Panc1 (cell line): ENCODE results near the gene C15orf62. TPM values are rescaled to one million over a fixed set of nuclear protein-coding genes. Genes with fewer than 3 reads are reported as not detected.

Experiments used
- ATAC-seq: fragments of 200-7000 bp; cut with Tn5 transposase; 2 replicates; pipeline ENCODE4 v1.9.1; 2020; ENCODE audit warnings: mild to moderate bottlenecking, moderate library complexity
- BruUV-seq: library from RNA; stranded (reverse); fragments of 400-500 nt; replicated peaks from 2 replicates; lab custom pipeline; 2021; lab: Mats Ljungman, UMichigan
- CTCF ChIA-PET: fragments of 300-600 bp; sonication (Branson Sonifier 250); formaldehyde crosslinking; loops from one replicate; lab custom pipeline; 2022; ENCODE audit warnings: antibody characterized with exemption; lab: Charles Lee
- POLR2A ChIA-PET: fragments of 300-600 bp; sonication (Branson Sonifier 250); formaldehyde crosslinking; loops from one replicate; lab custom pipeline; 2022; ENCODE audit warnings: antibody characterized with exemption; lab: Charles Lee
- DNase-seq: peaks from one replicate; pipeline ENCODE4 v3.0.0-alpha.2; 2010; ENCODE audit warnings: low read depth, low spot score
- H3K27ac ChIP-seq: 2 replicates; pipeline ENCODE4 v1.5.1; 2011; ENCODE audit warnings: mild to moderate bottlenecking, low read length, inconsistent platforms
- H3K27me3 ChIP-seq: fragments of 200-500 bp; sonication (Bioruptor generic); 2 replicates; pipeline ENCODE4 v1.6.0; 2014; ENCODE audit warnings: low read length, inconsistent platforms; ENCODE audit not compliant: control insufficient read depth, insufficient read depth
- H3K36me3 ChIP-seq: fragments of 200-500 bp; sonication (Bioruptor generic); 2 replicates; pipeline ENCODE4 v1.5.1; 2014; ENCODE audit warnings: inconsistent platforms, mild to moderate bottlenecking, low read length, moderate library complexity; ENCODE audit not compliant: control insufficient read depth, insufficient read depth
- H3K4me1 ChIP-seq: 2 replicates; pipeline ENCODE4 v1.5.1; 2011; ENCODE audit warnings: inconsistent platforms, mild to moderate bottlenecking, low read length, moderate library complexity; ENCODE audit not compliant: control insufficient read depth, insufficient read depth
- H3K4me3 ChIP-seq, 2 experiments: 2 replicates each; pipeline ENCODE4 v1.5.1; 2011 to 2012; ENCODE audit warnings: low read depth in 2 of 2, low read length in 2 of 2, mild to moderate bottlenecking in 2 of 2, inconsistent platforms in 1 of 2, moderate library complexity in 1 of 2
- H3K9me3 ChIP-seq: fragments of 200-500 bp; sonication (Bioruptor generic); 2 replicates; pipeline ENCODE4 v1.5.1; 2014; ENCODE audit warnings: low read depth, mild to moderate bottlenecking, inconsistent platforms, low read length, moderate library complexity; ENCODE audit not compliant: control insufficient read depth, insufficient read depth
- POLR2AphosphoS5 ChIP-seq: IDR thresholded peaks from 2 replicates; pipeline ENCODE4 v1.6.1; 2012; ENCODE audit warnings: mild to moderate bottlenecking, low read depth, low read length, moderate library complexity
- REST ChIP-seq, 2 experiments: IDR thresholded peaks; 2 replicates each; pipeline ENCODE4 v1.6.1; 2011 to 2012; ENCODE audit warnings: low read depth in 2 of 2, control low read depth in 1 of 2, low read length in 1 of 2, mild to moderate bottlenecking in 1 of 2, moderate library complexity in 1 of 2; ENCODE audit not compliant: insufficient read depth in 1 of 2
- SIN3A ChIP-seq: IDR thresholded peaks from 2 replicates; pipeline ENCODE4 v1.6.1; 2012; ENCODE audit warnings: low read depth, mild to moderate bottlenecking, low read length, moderate library complexity, borderline replicate concordance; ENCODE audit not compliant: insufficient read depth
- TCF7L2 ChIP-seq: IDR thresholded peaks from 2 replicates; pipeline ENCODE4 v1.6.1; 2011; ENCODE audit warnings: mild to moderate bottlenecking, low read depth, low read length, inconsistent platforms
- in situ Hi-C: cut with HindIII; loops from 2 replicates; pipeline ENCODE4 v1.10.0; 2016; ENCODE audit warnings: low sequenced_read_pairs, low pct_unique_long_range_greater_than_20kb
- intact Hi-C: fragments of 100-400 bp; cut with micrococcal nuclease; formaldehyde crosslinking; loops from one replicate; pipeline ENCODE4 v1.10.0; 2022; ENCODE audit not compliant: unreplicated experiment
- total RNA-seq: library from RNA; stranded (reverse); gene quantifications from one replicate; pipeline ENCODE4 v1.2.1, GENCODE V29; 2021; ENCODE audit not compliant: unreplicated experiment
- TF ChIP-seq, protein P1 (sequence below): fragments of 450-650 bp; IDR thresholded peaks from 2 replicates; pipeline ENCODE4 v1.5.1; 2017; ENCODE audit warnings: mild to moderate bottlenecking

C15orf62 gene
- total RNA-seq, 1 experiment from 2014 or later = 0.33 TPM

GRCh38 chr15:40799523-40799922, 29.7 kb downstream of the C15orf62 start:
- in situ Hi-C loops = loop anchor here (25.0 kb wide), 1 partner anchor 162 kb away; no protein-coding TSS in a partner anchor
- TF ChIP-seq SIN3A = no peak
- no peak for TF ChIP-seq TCF7L2
- TF ChIP-seq POLR2AphosphoS5 = no peak
- no peak for TF ChIP-seq REST (IDR thresholded peaks at IDR 0.05; ENCODE audit: insufficient read depth in 1 of 2, low read depth in 2 of 2, low read length in 1 of 2)
- TF ChIP-seq, protein P1, sequence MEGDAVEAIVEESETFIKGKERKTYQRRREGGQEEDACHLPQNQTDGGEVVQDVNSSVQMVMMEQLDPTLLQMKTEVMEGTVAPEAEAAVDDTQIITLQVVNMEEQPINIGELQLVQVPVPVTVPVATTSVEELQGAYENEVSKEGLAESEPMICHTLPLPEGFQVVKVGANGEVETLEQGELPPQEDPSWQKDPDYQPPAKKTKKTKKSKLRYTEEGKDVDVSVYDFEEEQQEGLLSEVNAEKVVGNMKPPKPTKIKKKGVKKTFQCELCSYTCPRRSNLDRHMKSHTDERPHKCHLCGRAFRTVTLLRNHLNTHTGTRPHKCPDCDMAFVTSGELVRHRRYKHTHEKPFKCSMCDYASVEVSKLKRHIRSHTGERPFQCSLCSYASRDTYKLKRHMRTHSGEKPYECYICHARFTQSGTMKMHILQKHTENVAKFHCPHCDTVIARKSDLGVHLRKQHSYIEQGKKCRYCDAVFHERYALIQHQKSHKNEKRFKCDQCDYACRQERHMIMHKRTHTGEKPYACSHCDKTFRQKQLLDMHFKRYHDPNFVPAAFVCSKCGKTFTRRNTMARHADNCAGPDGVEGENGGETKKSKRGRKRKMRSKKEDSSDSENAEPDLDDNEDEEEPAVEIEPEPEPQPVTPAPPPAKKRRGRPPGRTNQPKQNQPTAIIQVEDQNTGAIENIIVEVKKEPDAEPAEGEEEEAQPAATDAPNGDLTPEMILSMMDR = no peak
- Histone ChIP-seq H3K36me3 (no peaks in the 10 kb centered on the region), H3K9me3 (no peaks in the 10 kb centered on the region), H3K27me3 (no peaks in the 10 kb centered on the region), H3K27ac (no peak overlapping the region), H3K4me3 (no peak overlapping the region), H3K4me1 (no peaks in the 10 kb centered on the region; the same call in 1 of the 2 replicates)
- DNase-seq (no peak), ATAC-seq (no peak)
- BruUV-seq = no TSS peak
- intact Hi-C loops = no loop called here
- ChIA-PET CTCF (no interaction called here), POLR2A (interaction anchor here (0.7 kb wide), 1 partner anchor 14 kb away, joined by 6 read pairs; no protein-coding TSS in a partner anchor)

- intact Hi-C loops (no loop called here), in situ Hi-C loops (no loop called here)
- Histone ChIP-seq H3K36me3 (no peaks in the 10 kb centered on the region), H3K9me3 (no peaks in the 10 kb centered on the region), H3K4me3 (no peak overlapping the region), H3K27me3 (no peaks in the 10 kb centered on the region), H3K4me1 (peaks cover 1% of the 10 kb centered on the region), H3K27ac (no peak overlapping the region)
- CTCF ChIA-PET = no interaction called here
- no peak for DNase-seq
- no TSS peak for BruUV-seq
- no peak for ATAC-seq
- POLR2A ChIA-PET = interaction anchor here (0.7 kb wide), 1 partner anchor 97 kb away, joined by 7 read pairs; no protein-coding TSS in a partner anchor
- TF ChIP-seq, protein P1 = no peak
- TF ChIP-seq POLR2AphosphoS5 = no peak
- TF ChIP-seq TCF7L2 = no peak
- TF ChIP-seq REST (IDR thresholded peaks at IDR 0.05; ENCODE audit: insufficient read depth in 1 of 2, low read depth in 2 of 2, low read length in 1 of 2) = no peak
- no peak for TF ChIP-seq SIN3A
Observed at GRCh38 chr15:40803076-40803475, 33.3 kb downstream of the C15orf62 start.
